22Rv1 (cell line): ENCODE measurements around the gene OSTC.

Experiments
- H3K27ac ChIP-seq: fragments of 450-650 bp; 2 replicates; pipeline ENCODE4 v1.5.1; 2017
- ZFX ChIP-seq: fragments of 450-650 bp; IDR thresholded peaks from 2 replicates; pipeline ENCODE4 v1.6.1; 2017; ENCODE audit warnings: antibody characterized with exemption, borderline replicate concordance
- TF ChIP-seq, protein P1 (sequence below): fragments of 450-650 bp; IDR thresholded peaks from 2 replicates; pipeline ENCODE4 v1.5.1; 2017; ENCODE audit warnings: mild to moderate bottlenecking

Gene OSTC

DNA sequence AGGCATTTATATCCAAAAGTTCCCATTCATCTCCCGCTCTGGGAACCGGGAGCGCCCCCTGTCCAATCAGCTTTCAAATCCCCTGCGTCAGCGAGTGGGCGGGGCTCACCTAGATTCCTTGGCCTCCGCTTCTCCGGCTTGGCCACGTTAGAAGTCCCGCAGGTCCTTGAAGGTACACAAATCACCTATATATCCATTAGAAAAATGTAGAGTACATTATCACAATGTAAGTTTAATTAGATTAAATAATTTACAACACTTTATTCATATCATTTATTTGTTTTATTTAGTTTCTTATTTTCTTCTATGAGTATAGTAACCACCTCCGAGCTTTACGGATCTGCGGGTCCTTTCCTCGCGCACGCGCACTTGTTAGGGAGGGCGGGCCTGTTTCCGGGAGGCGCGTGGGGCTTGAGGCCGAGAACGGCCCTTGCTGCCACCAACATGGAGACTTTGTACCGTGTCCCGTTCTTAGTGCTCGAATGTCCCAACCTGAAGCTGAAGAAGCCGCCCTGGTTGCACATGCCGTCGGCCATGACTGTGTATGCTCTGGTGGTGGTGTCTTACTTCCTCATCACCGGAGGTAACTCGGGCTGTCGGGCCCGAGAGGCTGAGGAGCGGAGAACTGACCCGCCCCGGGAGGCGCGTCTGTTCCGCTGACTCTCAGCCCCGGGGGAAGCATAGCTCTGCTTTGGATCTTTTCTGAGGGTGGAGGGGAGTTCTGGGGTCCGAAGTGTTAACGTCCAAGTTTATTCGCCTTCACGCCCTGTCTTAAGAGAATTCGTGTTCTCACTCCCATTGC, at the start of gene OSTC:
Gene OSTC (plus strand): TSS at position 388 of the 802 bp plus-strand sequence. CDS start 57 bp downstream, at position 445.
- H3K27ac ChIP-seq, result peak within 1 kb of the TSS; percentile 81
- no peak for TF ChIP-seq ZFX
- TF ChIP-seq, protein P1, sequence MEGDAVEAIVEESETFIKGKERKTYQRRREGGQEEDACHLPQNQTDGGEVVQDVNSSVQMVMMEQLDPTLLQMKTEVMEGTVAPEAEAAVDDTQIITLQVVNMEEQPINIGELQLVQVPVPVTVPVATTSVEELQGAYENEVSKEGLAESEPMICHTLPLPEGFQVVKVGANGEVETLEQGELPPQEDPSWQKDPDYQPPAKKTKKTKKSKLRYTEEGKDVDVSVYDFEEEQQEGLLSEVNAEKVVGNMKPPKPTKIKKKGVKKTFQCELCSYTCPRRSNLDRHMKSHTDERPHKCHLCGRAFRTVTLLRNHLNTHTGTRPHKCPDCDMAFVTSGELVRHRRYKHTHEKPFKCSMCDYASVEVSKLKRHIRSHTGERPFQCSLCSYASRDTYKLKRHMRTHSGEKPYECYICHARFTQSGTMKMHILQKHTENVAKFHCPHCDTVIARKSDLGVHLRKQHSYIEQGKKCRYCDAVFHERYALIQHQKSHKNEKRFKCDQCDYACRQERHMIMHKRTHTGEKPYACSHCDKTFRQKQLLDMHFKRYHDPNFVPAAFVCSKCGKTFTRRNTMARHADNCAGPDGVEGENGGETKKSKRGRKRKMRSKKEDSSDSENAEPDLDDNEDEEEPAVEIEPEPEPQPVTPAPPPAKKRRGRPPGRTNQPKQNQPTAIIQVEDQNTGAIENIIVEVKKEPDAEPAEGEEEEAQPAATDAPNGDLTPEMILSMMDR, result peak; percentile 18; the same call in 1 of the 2 replicates

DNA sequence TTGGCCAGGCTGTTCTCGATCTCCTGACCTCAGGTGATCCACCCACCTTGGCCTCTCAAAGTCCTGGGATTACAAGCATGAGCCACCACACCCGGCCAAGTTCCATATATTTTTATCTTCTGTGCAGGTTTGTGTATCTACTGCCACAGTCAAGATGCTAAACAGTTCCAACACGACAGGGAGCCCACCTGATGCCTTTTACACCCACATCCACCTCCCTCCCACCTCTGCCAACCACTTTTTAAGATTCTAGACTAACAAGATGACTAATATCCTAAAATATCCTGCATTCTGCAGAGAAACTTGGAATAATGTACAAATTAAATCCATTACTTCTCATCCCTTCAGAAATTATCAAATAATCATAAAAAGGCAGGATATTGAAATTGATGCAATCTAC, 49.3 kb upstream of the OSTC start:
- TF ChIP-seq, protein P1, result no peak
- TF ChIP-seq ZFX, result no peak

DNA sequence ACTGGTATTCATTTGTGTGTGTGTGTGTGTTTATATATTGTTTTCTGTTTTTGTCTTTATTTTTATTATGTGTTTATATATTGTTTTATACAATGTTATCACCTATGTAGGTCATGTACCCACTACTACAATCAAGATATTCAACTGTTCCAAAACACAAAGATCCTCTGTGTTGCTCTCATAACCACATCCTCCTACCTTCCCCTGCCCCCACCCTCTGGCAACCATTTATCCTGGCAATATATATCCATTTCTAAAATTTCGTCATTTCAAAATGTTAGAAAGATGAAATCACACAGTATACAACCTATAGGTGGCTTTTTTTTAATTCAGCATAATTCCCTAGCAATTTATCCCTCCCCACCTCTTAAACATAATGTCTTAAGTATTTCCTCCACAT, 48.9 kb upstream of the OSTC start:
- TF ChIP-seq ZFX, result no peak
- TF ChIP-seq, protein P1, result no peak
- no peak overlapping the region for H3K27ac ChIP-seq

More for the DNA sequence above, 49.3 kb upstream of the OSTC start:
- no peak overlapping the region for H3K27ac ChIP-seq

DNA sequence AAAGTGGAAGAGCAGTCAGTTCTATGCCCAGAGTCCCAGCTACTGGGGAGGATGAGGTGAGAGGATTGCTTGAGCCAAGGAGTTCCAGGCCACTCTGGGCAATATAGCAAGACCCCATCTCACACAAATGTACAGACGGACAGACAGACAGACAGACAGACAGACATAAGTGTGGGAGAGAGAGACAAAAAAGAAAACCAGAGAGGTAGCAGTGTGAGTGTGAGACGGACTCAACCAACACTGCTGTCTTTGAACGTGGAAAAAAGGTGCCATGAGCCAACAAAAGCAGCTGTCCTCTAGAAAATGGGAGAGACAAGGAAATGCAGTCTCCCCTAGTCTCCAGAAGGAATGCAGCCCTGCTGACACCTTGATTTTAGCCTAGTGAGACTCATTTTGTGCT, 48.2 kb upstream of the OSTC start:
- no peak for TF ChIP-seq ZFX
- TF ChIP-seq, protein P1, result no peak
- H3K27ac ChIP-seq, result no peak overlapping the region

DNA sequence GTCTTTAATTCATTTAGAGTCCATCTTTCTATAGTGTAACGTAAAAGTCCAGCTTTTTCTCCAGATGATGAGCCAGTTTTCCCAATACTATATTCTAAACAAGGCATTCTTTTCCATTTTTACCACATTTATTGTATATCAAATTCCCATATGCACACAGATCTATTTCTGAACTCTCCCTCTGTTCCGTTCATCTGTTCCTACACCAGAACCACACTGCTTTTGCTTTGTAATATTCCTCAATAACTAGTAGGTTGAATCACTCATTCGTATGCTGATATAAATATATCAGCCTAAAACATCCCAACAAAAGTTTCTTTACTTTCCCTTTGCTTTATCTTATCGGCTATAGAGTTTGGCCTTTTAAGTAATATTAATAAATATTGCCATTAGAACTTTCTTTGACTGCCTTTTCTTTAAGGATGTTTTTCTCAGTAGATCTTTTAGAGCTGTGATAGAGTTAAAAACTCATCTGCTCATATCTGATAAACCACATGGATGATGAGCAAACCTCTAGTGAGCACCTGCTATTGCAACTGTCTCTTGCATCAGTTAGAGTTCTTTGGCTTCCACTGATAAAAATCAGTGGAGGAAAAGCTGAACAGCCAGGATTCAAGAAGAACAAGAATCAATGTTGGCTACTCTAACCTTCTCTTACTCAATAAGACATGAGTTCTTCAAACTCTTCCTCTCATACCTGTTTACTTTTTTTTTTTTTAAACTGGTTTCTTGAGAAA, 43.2 kb upstream of the OSTC start:
- H3K27ac ChIP-seq, result no peak overlapping the region
- TF ChIP-seq ZFX, result no peak
- TF ChIP-seq, protein P1, result no peak

DNA sequence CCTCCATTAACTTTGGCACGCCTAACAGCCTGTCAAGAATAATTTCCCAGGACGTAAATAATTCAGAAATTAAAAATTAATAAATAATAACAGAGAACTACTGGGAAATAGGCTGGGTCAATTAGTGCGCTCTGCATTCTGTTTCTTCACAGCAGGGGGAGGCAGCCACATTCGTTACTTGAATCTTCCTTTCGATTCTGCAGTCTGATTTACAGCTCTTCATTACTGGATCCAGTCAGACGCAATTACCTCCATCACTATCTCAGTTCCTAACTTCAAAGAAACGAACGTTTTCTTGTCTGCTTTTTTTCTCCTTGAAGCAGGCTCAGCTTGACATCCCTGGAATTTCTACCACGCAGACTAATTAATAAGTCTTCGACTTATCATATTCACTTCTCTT, 39.0 kb upstream of the OSTC start:
- TF ChIP-seq, protein P1, result no peak
- no peak for TF ChIP-seq ZFX
- no peak overlapping the region for H3K27ac ChIP-seq

DNA sequence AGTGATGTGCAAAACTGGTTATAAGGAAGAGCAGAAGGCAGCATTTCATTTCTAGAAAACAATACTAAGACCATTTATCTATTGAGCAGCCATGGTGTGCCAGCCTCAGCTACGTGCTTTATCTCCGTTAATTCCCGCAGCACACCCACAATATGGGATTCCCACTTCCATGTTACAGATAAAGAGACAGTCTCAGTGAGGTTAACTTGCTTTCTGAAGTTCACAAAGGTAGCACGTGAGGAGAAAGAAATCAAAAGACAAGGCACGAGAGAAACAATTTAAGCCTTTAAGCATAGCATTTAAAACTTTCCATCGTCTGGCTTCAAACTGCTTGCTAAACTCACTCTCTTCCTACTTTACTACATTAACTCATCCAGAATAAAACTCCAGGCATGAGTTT, 38.0 kb upstream of the OSTC start:
- no peak overlapping the region for H3K27ac ChIP-seq
- TF ChIP-seq, protein P1, result no peak
- TF ChIP-seq ZFX, result no peak
